Measurements from ENCODE around the gene PIK3C3. TPM values are rescaled to one million over a fixed set of nuclear protein-coding genes. Genes with fewer than 3 reads are reported as not detected.
"Not testable (repeated sequence)": the region's sequence is repeated elsewhere in the genome, so short reads cannot be mapped to it uniquely, and the experiment has no call there.

PIK3C3 gene
- total and polyA plus RNA-seq, 2 of the 8 experiments (the other 6 are each of a cell fraction or from before 2014, with no cell fraction given), result 15.3 to 47.4 TPM

GRCh38 chr18:42048158-42048557 lies 93.1 kb downstream of the PIK3C3 start:
- CTCF ChIA-PET (ENCODE audit: partially characterized antibody), result interaction anchor here (0.5 to 1.4 kb wide), 2 partner anchors 1373 to 1540 kb away, joined by 3 read pairs; no protein-coding TSS in a partner anchor
- no peak for FAIRE-seq

GRCh38 chr18:42049536-42049935 lies 94.5 kb downstream of the PIK3C3 start:
- H3K9ac ChIP-seq (replicated peaks in 1 of 4; ENCODE audit: extremely low read depth in 1 of 4, low read depth in 3 of 4, low read length in 3 of 4); H2BK12ac ChIP-seq (ENCODE audit: low read depth, low read length); H2AFZ ChIP-seq (ENCODE audit: low read length); H4K5ac ChIP-seq (ENCODE audit: insufficient read length, low read depth, low read length); FAIRE-seq; H4K8ac ChIP-seq (ENCODE audit: extremely low read depth, insufficient read depth, low read length); H3K23ac ChIP-seq (ENCODE audit: insufficient read length); H2BK120ac ChIP-seq (replicated peaks; ENCODE audit: low read depth, low read length); H3K9me3 ChIP-seq (ENCODE audit: insufficient read depth in 2 of 2, low read depth in 1 of 2, low read length in 1 of 2); H3K4ac ChIP-seq (replicated peaks; ENCODE audit: insufficient read length, low read depth, low read length); H3K56ac ChIP-seq (replicated peaks; ENCODE audit: insufficient read length, low read depth, low read length); H3K4me3 ChIP-seq (ENCODE audit: extremely low read depth in 1 of 4, insufficient read depth in 2 of 4, low read depth in 3 of 4, low read length in 4 of 4); H3K4me1 ChIP-seq (replicated peaks in 1 of 4; ENCODE audit: control insufficient read depth in 3 of 4, insufficient read depth in 4 of 4, low read length in 3 of 4); H2AK5ac ChIP-seq (ENCODE audit: low read depth, low read length); H3K18ac ChIP-seq (ENCODE audit: extremely low read depth, low read length); POLR2A ChIA-PET (ENCODE audit: partially characterized antibody); H2BK20ac ChIP-seq (ENCODE audit: low read length); H4K20me1 ChIP-seq (replicated peaks in 1 of 2; ENCODE audit: control insufficient read depth in 1 of 2, insufficient read depth in 2 of 2, low read length in 2 of 2); H3K27ac ChIP-seq (ENCODE audit: low read depth, low read length); H3K36me3 ChIP-seq (ENCODE audit: control insufficient read depth in 2 of 4, insufficient read depth in 4 of 4, low read length in 3 of 4); H3K79me2 ChIP-seq (ENCODE audit: control insufficient read depth in 1 of 2, insufficient read depth in 2 of 2, low read length in 2 of 2); DNase-seq (ENCODE audit: low read depth in 1 of 2, low spot score in 2 of 2); H3K27me3 ChIP-seq (replicated peaks in 1 of 4; ENCODE audit: control insufficient read depth in 3 of 4, extremely low read depth in 1 of 4, insufficient read depth in 3 of 4, low read length in 3 of 4); H2BK5ac ChIP-seq (ENCODE audit: low read depth, low read length); H3K4me2 ChIP-seq (ENCODE audit: insufficient read depth in 1 of 2, low read depth in 2 of 2, low read length in 2 of 2); H3K23me2 ChIP-seq (ENCODE audit: low read depth, low read length); H3K14ac ChIP-seq (ENCODE audit: insufficient read length); H3K79me1 ChIP-seq (ENCODE audit: low read depth, low read length); H2BK15ac ChIP-seq (ENCODE audit: low read length); H4K91ac ChIP-seq (replicated peaks; ENCODE audit: insufficient read length, low read length): not testable (repeated sequence)
- 89% methylated on average over 13 of the region's 15 CpGs; no CpG with 5 or more reads in 1 of the 2 experiments for WGBS, 2 experiments (ENCODE audit: extremely low coverage in 1 of 2, insufficient coverage in 1 of 2, insufficient read length in 1 of 2, insufficient replicate concordance in 2 of 2, low coverage in 1 of 2, low lambda C conversion rate in 2 of 2, missing lambda C conversion rate in 1 of 2)
- CTCF ChIA-PET (ENCODE audit: partially characterized antibody), result interaction anchor here (0.6 to 1.8 kb wide), 2 partner anchors 19 to 1374 kb away, joined by 3 read pairs; no protein-coding TSS in a partner anchor

More at GRCh38 chr18:42048158-42048557, 93.1 kb downstream of the PIK3C3 start:
- Histone ChIP-seq H2BK12ac (ENCODE audit: low read depth, low read length) (no peak overlapping the region), H3K27ac (ENCODE audit: low read depth, low read length) (no peak overlapping the region), H3K9me3 (ENCODE audit: insufficient read depth in 2 of 2, low read depth in 1 of 2, low read length in 1 of 2) (no peaks in the 10 kb centered on the region), H3K14ac (ENCODE audit: insufficient read length) (no peak overlapping the region), H3K56ac (replicated peaks; ENCODE audit: insufficient read length, low read depth, low read length) (no peak overlapping the region), H3K4ac (replicated peaks; ENCODE audit: insufficient read length, low read depth, low read length) (no peak overlapping the region), H4K5ac (ENCODE audit: insufficient read length, low read depth, low read length) (no peak overlapping the region), H3K79me1 (ENCODE audit: low read depth, low read length) (no peaks in the 10 kb centered on the region), H3K23me2 (ENCODE audit: low read depth, low read length) (no peaks in the 10 kb centered on the region), H3K4me1 (replicated peaks in 1 of 4; ENCODE audit: control insufficient read depth in 3 of 4, insufficient read depth in 4 of 4, low read length in 3 of 4) (no peaks in the 10 kb centered on the region), H2AFZ (ENCODE audit: low read length) (no peak overlapping the region), H2BK120ac (replicated peaks; ENCODE audit: low read depth, low read length) (no peak overlapping the region), H4K91ac (replicated peaks; ENCODE audit: insufficient read length, low read length) (no peak overlapping the region), H3K27me3 (replicated peaks in 1 of 4; ENCODE audit: control insufficient read depth in 3 of 4, extremely low read depth in 1 of 4, insufficient read depth in 3 of 4, low read length in 3 of 4) (no peaks in the 10 kb centered on the region), H3K23ac (ENCODE audit: insufficient read length) (no peak overlapping the region), H2AK5ac (ENCODE audit: low read depth, low read length) (no peak overlapping the region), H3K18ac (ENCODE audit: extremely low read depth, low read length) (no peak overlapping the region), H2BK5ac (ENCODE audit: low read depth, low read length) (no peak overlapping the region), H3K36me3 (ENCODE audit: control insufficient read depth in 2 of 4, insufficient read depth in 4 of 4, low read length in 3 of 4) (peaks cover 0 to 9% (median 2%) of the 10 kb centered on the region in 4 experiments; a peak in 2 of 8 replicates), H4K8ac (ENCODE audit: extremely low read depth, insufficient read depth, low read length) (no peak overlapping the region), H3K79me2 (ENCODE audit: control insufficient read depth in 1 of 2, insufficient read depth in 2 of 2, low read length in 2 of 2) (no peaks in the 10 kb centered on the region), H2BK20ac (ENCODE audit: low read length) (no peak overlapping the region), H2BK15ac (ENCODE audit: low read length) (no peak overlapping the region), H3K4me2 (ENCODE audit: insufficient read depth in 1 of 2, low read depth in 2 of 2, low read length in 2 of 2) (no peak overlapping the region), H3K9ac (replicated peaks in 1 of 4; ENCODE audit: extremely low read depth in 1 of 4, low read depth in 3 of 4, low read length in 3 of 4) (no peak overlapping the region), H3K4me3 (ENCODE audit: extremely low read depth in 1 of 4, insufficient read depth in 2 of 4, low read depth in 3 of 4, low read length in 4 of 4) (no peak overlapping the region), H4K20me1 (replicated peaks in 1 of 2; ENCODE audit: control insufficient read depth in 1 of 2, insufficient read depth in 2 of 2, low read length in 2 of 2) (no peaks in the 10 kb centered on the region)
- POLR2A ChIA-PET (ENCODE audit: partially characterized antibody), result no interaction called here
- WGBS, 2 experiments (ENCODE audit: extremely low coverage in 1 of 2, insufficient coverage in 1 of 2, insufficient read length in 1 of 2, insufficient replicate concordance in 2 of 2, low coverage in 1 of 2, low lambda C conversion rate in 2 of 2, missing lambda C conversion rate in 1 of 2), result 96% methylated on average over 2 of the region's 2 CpGs; no CpG with 5 or more reads in 1 of the 2 experiments
- TF ChIP-seq CEBPB (IDR thresholded peaks at IDR 0.05; ENCODE audit: low read depth, low read length), result peak; percentile 41; the same call in 1 of the 2 replicates
- TF ChIP-seq EZH2 (IDR thresholded peaks at IDR 0.05; ENCODE audit: low read depth, low read length, severe bottlenecking), result no peak
- no peak for DNase-seq (ENCODE audit: low read depth in 1 of 2, low spot score in 2 of 2)
